ENCODE measurements around the gene PCDHGA8.

Gene PCDHGA8

GRCh38 chr5:141434006-141434405, 41.6 kb downstream of the PCDHGA8 start:
- no peak for DNase-seq

GRCh38 chr5:141437221-141437620, 44.8 kb downstream of the PCDHGA8 start:
- DNase-seq: no peak

- DNase-seq: no peak
Measured at GRCh38 chr5:141439411-141440141, 47.1 kb downstream of the PCDHGA8 start.

GRCh38 chr5:141440341-141440740, 47.9 kb downstream of the PCDHGA8 start:
- no peak for DNase-seq

- DNase-seq: no peak
Measured at GRCh38 chr5:141441571-141442170, 49.2 kb downstream of the PCDHGA8 start.

Measured in central memory CD4-positive, alpha-beta T cell (primary cell).